GM18526 (cell line): ENCODE data around the gene CNOT1.

Experiments
- POLR2A ChIP-seq: IDR thresholded peaks from 3 replicates; pipeline ENCODE4 v1.6.1; 2011; ENCODE audit not compliant: insufficient read length; ENCODE audit errors: extremely low read depth

CNOT1 gene

GRCh38 chr16:58605562-58605961 lies 24.1 kb downstream of the CNOT1 start:
- TF ChIP-seq POLR2A: no peak

DNA sequence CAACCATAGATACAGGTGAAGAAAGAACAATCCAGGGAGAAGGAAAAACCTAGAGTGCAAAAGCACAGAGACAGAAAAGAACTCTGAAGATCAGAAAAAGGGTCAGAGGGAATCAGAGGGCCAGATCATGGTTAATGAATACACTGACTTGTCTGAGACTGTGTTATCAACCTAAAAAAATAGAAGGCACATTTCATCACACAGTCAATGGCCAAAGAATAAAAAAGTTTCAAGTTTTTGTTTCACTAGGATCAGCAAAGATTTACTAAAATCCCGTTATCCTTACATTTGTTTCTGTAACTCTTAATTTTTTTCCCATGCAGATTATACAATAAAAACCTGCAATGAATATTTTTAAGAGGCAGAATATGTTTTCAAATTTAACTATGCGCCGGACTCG lies 38.5 kb downstream of the CNOT1 start:
- TF ChIP-seq POLR2A: no peak

- TF ChIP-seq POLR2A: no peak
Measured at GRCh38 chr16:58589326-58589905, 40.2 kb downstream of the CNOT1 start.

DNA sequence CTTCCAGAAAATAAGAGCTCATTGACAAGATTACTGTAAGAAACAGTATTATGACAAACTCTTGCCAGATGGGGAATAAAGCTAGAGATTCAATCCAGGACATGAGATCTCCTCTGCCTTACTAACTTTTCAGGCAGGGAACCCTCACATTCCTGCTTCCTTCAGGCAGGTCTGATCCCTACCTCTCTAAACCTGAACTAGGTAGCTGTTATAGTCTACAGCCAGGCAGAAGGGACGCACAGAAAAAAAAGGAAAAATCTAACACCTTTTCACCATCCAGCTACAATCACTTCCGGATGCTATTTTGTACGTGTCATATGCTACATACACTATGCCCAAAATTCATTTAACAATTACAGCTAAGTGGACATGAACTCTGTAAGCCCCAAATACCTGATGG lies 41.2 kb downstream of the CNOT1 start:
- TF ChIP-seq POLR2A: no peak

GRCh38 chr16:58586340-58587030 lies 43.1 kb downstream of the CNOT1 start:
- TF ChIP-seq POLR2A: no peak

GRCh38 chr16:58584831-58585505 lies 44.7 kb downstream of the CNOT1 start:
- TF ChIP-seq POLR2A: no peak

- no peak for TF ChIP-seq POLR2A
Measured at GRCh38 chr16:58582971-58583765, 46.5 kb downstream of the CNOT1 start.

DNA sequence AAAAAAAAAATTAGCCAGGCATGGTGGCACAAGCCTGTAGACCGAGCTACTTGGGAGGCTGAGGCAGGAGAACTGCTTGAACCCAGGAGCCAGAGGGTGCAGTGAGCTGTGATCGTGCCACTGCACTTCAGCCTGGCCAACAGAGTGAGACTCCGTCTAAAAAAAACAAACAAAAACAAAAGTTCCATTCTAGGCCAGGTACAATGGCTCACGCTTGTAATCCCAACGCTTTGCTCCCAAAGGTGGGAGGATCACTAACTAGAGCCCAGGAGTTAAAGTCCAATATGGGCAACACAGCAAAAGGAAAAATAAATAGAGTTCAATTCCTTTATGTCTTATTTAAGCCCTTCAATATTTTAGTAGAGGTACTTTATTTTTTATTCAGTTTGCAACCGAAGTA lies 47.5 kb downstream of the CNOT1 start:
- TF ChIP-seq POLR2A: no peak

DNA sequence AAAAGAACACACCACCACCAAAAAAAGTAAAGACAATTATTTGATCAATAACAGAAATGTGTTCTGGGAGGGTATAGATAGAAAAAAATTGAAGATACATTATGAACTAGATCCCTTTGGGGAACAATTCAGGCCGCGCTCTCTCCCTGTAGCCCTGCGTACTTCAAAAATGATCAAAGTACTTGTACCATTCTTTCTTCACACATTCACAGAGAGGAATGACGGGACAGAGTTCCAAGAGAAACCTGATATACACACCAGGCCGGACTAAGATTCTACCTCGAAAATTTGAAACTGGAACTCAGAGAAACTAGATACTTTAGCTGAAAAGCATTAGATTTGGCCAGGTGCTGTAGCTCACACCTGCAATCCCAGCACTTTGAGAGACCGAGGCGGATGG lies 50.0 kb downstream of the CNOT1 start:
- no peak for TF ChIP-seq POLR2A

GRCh38 chr16:58578642-58579041 lies 51.0 kb downstream of the CNOT1 start:
- no peak for TF ChIP-seq POLR2A

GRCh38 chr16:58577141-58577540 lies 52.5 kb downstream of the CNOT1 start:
- no peak for TF ChIP-seq POLR2A

GRCh38 chr16:58574895-58575294 lies 54.7 kb downstream of the CNOT1 start:
- no peak for TF ChIP-seq POLR2A

GRCh38 chr16:58563775-58564174 lies 65.9 kb downstream of the CNOT1 start:
- TF ChIP-seq POLR2A: no peak

DNA sequence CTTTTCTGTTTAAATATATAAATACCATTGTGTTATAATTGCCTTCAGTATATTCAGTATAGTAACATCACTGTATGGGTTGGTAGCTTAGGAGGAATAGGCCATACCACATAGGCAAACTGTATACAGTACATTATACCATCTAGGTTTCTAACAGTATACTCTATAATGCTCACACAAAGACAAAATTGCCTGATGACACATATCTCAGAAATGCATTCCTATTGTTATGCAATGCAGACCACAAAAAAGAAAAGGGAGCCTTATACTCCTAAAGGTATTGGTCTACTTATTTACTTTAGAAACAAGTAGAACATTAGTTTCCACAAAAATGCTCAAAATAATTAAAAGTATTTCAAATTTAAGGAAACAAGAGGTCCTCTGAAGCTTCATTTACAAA lies 66.4 kb downstream of the CNOT1 start:
- TF ChIP-seq POLR2A: no peak

DNA sequence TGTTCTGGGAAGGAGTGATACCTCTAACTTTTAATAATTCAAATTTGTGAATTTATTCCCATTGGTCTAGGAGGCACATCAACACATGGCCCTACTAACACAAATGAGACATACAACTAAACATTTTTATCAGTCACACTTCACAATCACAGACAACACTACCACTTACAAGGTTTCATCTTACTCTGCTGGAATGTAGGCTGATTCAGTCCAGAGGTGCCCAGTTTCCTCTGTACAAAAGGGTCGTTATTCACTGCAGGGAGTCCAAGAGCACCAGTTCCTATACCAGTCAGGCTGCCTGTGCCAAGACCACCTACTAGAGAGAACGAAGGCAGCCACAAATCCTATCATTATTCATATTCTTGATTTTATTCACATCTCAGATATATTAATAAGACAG lies 72.9 kb downstream of the CNOT1 start:
- TF ChIP-seq POLR2A: no peak

DNA sequence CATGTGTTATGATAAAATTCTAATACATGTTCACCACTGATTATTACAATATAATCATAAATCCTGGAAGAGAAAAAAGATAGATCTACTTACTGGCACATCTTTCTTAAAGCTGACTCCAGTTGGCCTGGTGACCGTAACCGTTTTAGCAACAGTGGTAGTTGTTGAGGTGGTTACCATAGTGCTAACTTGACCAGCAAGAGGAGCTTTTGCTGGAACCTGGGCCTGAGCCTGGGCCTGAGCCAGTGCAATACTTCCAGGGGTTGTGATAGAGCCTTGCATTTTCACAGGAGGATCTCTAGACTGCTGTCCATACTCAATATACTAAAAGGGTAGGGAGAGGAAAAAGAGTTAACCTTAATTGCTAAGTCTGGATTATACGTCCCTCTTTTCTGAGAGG lies 78.1 kb downstream of the CNOT1 start:
- no peak for TF ChIP-seq POLR2A
